Mucosa of rectum (tissue), 2 donors: ENCODE measurements around the gene SMYD2.

ENCODE experiments used
- H3K27ac ChIP-seq, 2 donors: one replicate each; pipeline ENCODE4 v1.7.0; 2013; ENCODE audit warnings: inconsistent platforms in 2 of 2, low read depth in 2 of 2, low read length in 2 of 2
- H3K27me3 ChIP-seq, 2 donors: one replicate each; pipeline ENCODE4 v1.7.0; 2013; ENCODE audit warnings: low read length in 2 of 2; ENCODE audit not compliant: control insufficient read depth in 2 of 2, insufficient read depth in 2 of 2
- H3K36me3 ChIP-seq, 2 donors: one replicate each; pipeline ENCODE4 v1.7.0; 2013; ENCODE audit warnings: low read length in 2 of 2; ENCODE audit not compliant: control insufficient read depth in 2 of 2, insufficient read depth in 2 of 2
- H3K4me1 ChIP-seq, 2 donors: one replicate each; pipeline ENCODE4 v1.7.0; 2013; ENCODE audit warnings: low read length in 2 of 2, mild to moderate bottlenecking in 1 of 2; ENCODE audit not compliant: control insufficient read depth in 2 of 2, insufficient read depth in 2 of 2
- H3K4me3 ChIP-seq, 2 donors: one replicate each; pipeline ENCODE4 v1.7.0; 2013; ENCODE audit warnings: low read length in 2 of 2
- H3K9ac ChIP-seq, 2 donors: one replicate each; pipeline ENCODE4 v1.7.0; 2013; ENCODE audit warnings: low read length in 2 of 2, low read depth in 1 of 2, mild to moderate bottlenecking in 1 of 2
- H3K9me3 ChIP-seq, 2 donors: one replicate each; pipeline ENCODE4 v1.7.0; 2013; ENCODE audit warnings: low read length in 2 of 2; ENCODE audit not compliant: control insufficient read depth in 2 of 2
- donor health status: healthy.
- donor health status: Normal muscosa, but diverticular disease.

Gene SMYD2

GRCh38 chr1:214317734-214318133, 36.8 kb downstream of the SMYD2 start:
- H3K36me3 ChIP-seq = peaks cover 8 to 12% of the 10 kb centered on the region in 2 donors

GRCh38 chr1:214318356-214318755, 37.4 kb downstream of the SMYD2 start:
- H3K4me3 ChIP-seq = no peak overlapping the region
- peaks cover 8 to 14% of the 10 kb centered on the region in 2 donors for H3K36me3 ChIP-seq
- no peaks in the 10 kb centered on the region for H3K9me3 ChIP-seq
- H3K27ac ChIP-seq = no peak overlapping the region
- H3K27me3 ChIP-seq = no peaks in the 10 kb centered on the region
- H3K4me1 ChIP-seq = no peaks in the 10 kb centered on the region
- H3K9ac ChIP-seq = no peak overlapping the region

More at GRCh38 chr1:214317734-214318133, 36.8 kb downstream of the SMYD2 start:
- Histone ChIP-seq H3K4me3 (no peak overlapping the region), H3K9me3 (no peaks in the 10 kb centered on the region), H3K27ac (no peak overlapping the region), H3K9ac (no peak overlapping the region), H3K27me3 (no peaks in the 10 kb centered on the region), H3K4me1 (no peaks in the 10 kb centered on the region)

- H3K4me1 ChIP-seq = no peaks in the 10 kb centered on the region
- H3K9ac ChIP-seq = no peak overlapping the region
- H3K9me3 ChIP-seq = no peaks in the 10 kb centered on the region
- H3K36me3 ChIP-seq = peaks cover 8 to 14% of the 10 kb centered on the region in 2 donors
- H3K27ac ChIP-seq = no peak overlapping the region
- no peaks in the 10 kb centered on the region for H3K27me3 ChIP-seq
- H3K4me3 ChIP-seq = no peak overlapping the region
Observed at GRCh38 chr1:214318956-214319736, 38.2 kb downstream of the SMYD2 start.

GRCh38 chr1:214319938-214320337, 39.0 kb downstream of the SMYD2 start:
- peaks cover 8 to 14% of the 10 kb centered on the region in 2 donors for H3K36me3 ChIP-seq
- H3K27ac ChIP-seq = no peak overlapping the region
- H3K9ac ChIP-seq = no peak overlapping the region
- no peaks in the 10 kb centered on the region for H3K9me3 ChIP-seq
- H3K4me1 ChIP-seq = no peaks in the 10 kb centered on the region
- H3K4me3 ChIP-seq = no peak overlapping the region
- H3K27me3 ChIP-seq = no peaks in the 10 kb centered on the region

DNA sequence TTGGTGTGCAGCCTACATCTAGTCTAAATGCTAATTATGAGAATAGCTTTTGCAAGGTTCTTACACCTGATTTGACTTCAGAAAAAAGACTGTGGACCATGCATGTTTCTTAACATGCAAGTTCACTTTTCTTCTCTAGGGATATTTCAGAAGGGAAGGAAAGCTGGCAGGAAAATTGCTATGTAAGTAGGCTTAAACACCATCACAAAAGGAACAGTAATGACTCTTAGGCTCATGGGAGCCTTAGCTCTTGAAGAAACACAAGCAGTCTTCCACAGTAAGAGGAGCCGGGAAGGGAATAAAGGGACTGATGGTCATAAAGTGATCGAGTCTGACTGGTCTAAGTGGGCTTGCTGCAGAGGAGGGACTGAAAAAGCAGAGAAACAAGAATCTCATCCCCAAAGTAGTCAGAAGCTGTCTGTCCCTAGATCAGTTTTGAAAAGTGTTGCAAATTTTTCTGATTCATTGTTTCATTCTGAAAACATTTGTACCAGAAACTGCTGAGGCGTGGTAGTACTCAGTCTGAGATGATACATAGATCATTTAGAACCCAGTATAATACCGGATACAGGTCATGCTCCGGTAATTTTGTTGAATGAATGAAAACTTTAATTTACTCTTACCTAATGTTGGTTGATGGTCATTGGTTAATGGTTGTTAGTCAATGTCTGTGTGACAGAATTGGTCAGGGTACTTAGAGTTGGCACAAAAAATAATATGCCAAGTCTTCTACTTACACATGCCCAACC, 40.9 kb downstream of the SMYD2 start:
- no peaks in the 10 kb centered on the region for H3K4me1 ChIP-seq
- no peaks in the 10 kb centered on the region for H3K9me3 ChIP-seq
- no peak overlapping the region for H3K4me3 ChIP-seq
- H3K27me3 ChIP-seq = no peaks in the 10 kb centered on the region
- no peak overlapping the region for H3K27ac ChIP-seq
- peaks cover 8 to 9% of the 10 kb centered on the region in 2 donors for H3K36me3 ChIP-seq
- H3K9ac ChIP-seq = no peak overlapping the region

DNA sequence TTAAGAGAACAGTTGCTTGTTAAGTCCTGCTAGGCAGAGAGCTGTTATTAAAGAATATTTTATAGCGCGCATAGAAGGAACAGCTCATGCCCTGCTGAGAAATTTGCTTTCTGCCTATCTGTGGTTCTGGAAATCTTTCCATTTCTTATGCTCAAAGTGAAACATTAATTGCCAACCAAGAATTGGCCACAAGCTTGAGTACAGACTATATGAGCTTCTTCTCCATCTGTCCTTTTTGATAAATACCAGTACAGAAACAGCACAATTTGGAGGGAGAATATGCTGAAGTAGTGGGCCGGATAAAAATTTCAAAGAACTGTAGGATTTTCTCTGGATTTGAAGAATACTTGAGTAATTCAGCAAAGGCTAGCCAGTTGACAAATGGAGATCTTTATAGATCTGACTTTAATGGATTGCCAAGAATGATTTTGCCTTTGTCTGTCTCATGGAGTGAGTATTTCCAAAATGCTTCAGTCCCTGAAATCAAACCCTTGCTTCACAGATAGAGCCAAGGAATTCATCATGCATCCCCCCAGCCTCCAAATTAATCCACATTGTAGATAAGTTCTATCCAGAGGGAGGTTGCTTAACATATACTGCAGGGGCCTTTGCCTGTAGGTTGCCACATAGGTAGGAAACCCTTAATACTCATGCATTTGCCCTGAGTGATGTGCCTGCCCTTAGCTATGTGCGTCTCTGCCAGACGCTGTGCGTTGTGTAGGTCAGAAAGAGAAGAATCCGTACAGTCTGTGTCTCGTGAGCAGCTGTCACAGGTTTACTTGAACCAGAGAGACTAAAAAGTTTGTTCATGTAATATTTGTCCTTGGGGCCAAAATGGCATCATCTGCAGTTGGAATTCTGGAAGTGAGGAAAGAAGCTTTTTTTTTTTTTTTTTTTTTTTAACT, 44.2 kb downstream of the SMYD2 start:
- no peaks in the 10 kb centered on the region for H3K4me1 ChIP-seq
- H3K27me3 ChIP-seq = no peaks in the 10 kb centered on the region
- peaks cover 2 to 6% of the 10 kb centered on the region in 2 donors for H3K36me3 ChIP-seq
- H3K9me3 ChIP-seq = no peaks in the 10 kb centered on the region
- no peak overlapping the region for H3K4me3 ChIP-seq
- no peak overlapping the region for H3K9ac ChIP-seq
- no peak overlapping the region for H3K27ac ChIP-seq

DNA sequence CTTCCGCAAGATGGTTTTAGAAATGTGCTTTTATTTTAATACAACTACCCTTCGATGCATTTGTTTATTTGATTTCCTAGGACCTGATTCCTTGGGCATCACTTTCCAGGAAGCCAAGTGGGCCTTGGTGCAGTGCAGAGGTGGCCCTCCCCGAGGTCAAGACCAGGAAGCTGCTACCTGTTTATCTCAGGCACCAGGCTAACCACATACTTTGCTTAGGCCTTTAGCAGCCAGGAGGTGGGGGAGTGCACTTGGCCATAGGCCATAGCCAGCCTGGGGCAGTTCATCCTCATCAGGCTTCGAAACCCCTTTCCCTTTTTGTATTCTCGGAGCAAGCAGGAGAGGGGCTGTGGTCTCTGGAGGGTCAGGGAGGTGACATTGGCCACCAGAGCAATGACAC, 45.4 kb downstream of the SMYD2 start:
- no peak overlapping the region for H3K9ac ChIP-seq
- H3K9me3 ChIP-seq = no peaks in the 10 kb centered on the region
- no peak overlapping the region for H3K27ac ChIP-seq
- H3K4me1 ChIP-seq = no peaks in the 10 kb centered on the region
- peaks cover 1 to 6% of the 10 kb centered on the region in 2 donors for H3K36me3 ChIP-seq
- no peak overlapping the region for H3K4me3 ChIP-seq
- H3K27me3 ChIP-seq = no peaks in the 10 kb centered on the region

GRCh38 chr1:214327514-214327913, 46.6 kb downstream of the SMYD2 start:
- no peaks in the 10 kb centered on the region for H3K9me3 ChIP-seq
- peaks cover 0 to 6% of the 10 kb centered on the region in 2 donors for H3K36me3 ChIP-seq
- no peak overlapping the region for H3K27ac ChIP-seq
- H3K27me3 ChIP-seq = no peaks in the 10 kb centered on the region
- H3K4me1 ChIP-seq = no peaks in the 10 kb centered on the region
- H3K9ac ChIP-seq = no peak overlapping the region
- no peak overlapping the region for H3K4me3 ChIP-seq

- Histone ChIP-seq H3K9me3 (no peaks in the 10 kb centered on the region), H3K27ac (no peak overlapping the region), H3K4me1 (peaks cover 0 to 3% of the 10 kb centered on the region in 2 donors), H3K9ac (no peak overlapping the region), H3K36me3 (peaks cover 0 to 3% of the 10 kb centered on the region in 2 donors), H3K27me3 (no peaks in the 10 kb centered on the region), H3K4me3 (no peak overlapping the region)
Observed at GRCh38 chr1:214328770-214329469, 48.0 kb downstream of the SMYD2 start.
